ENCODE data around the gene PKHD1.

- TF ChIP-seq CTCF (IDR thresholded peaks at IDR 0.05) = no peak
- TF ChIP-seq EP300 (IDR thresholded peaks at IDR 0.05; ENCODE audit: low read depth) = no peak
- no peak for TF ChIP-seq POLR2A (IDR thresholded peaks at IDR 0.05)
These were observed 27.8 kb upstream of the PKHD1 start for GRCh38 chr6:52115145-52115741.
